Measurements from ENCODE around the gene PSME3.

- TF ChIP-seq CTCF (conservative IDR thresholded peaks at IDR 0.05; ENCODE audit: low read depth, low read length) (no peak), EZH2 (IDR thresholded peaks at IDR 0.05; ENCODE audit: borderline replicate concordance, low read depth, low read length, poor library complexity, severe bottlenecking) (no peak)
Observed at GRCh38 chr17:42853968-42854790, 21.0 kb downstream of the PSME3 start.

Measured in A673 (cell line).